ENCODE data around the gene CD83.

Gene CD83

GRCh38 chr6:14177413-14178082 lies 60.0 kb downstream of the CD83 start:
- no peak overlapping the region for H4K8ac ChIP-seq (ENCODE audit: low read depth, low read length)
- DNase-seq, result no peak
- H2BK5ac ChIP-seq (ENCODE audit: low read depth, low read length, poor library complexity), result no peak overlapping the region
- H3K4ac ChIP-seq (ENCODE audit: low read depth, low read length), result no peak overlapping the region
- no peak overlapping the region for H3K4me3 ChIP-seq (ENCODE audit: low read depth, low read length)
- H4K91ac ChIP-seq (ENCODE audit: low read depth, low read length), result no peak overlapping the region
- no peaks in the 10 kb centered on the region for H3K79me2 ChIP-seq (ENCODE audit: control insufficient read depth, insufficient read depth, low read length, poor library complexity)
- no peak overlapping the region for H2AK5ac ChIP-seq (ENCODE audit: low read length)
- no peak overlapping the region for H2AFZ ChIP-seq (ENCODE audit: insufficient read depth, low read length, poor library complexity)
- H3K9me3 ChIP-seq (ENCODE audit: insufficient read depth, low read depth, low read length), result no peaks in the 10 kb centered on the region
- no peak overlapping the region for H2BK12ac ChIP-seq (ENCODE audit: low read length)
- no peak overlapping the region for H3K23ac ChIP-seq (ENCODE audit: low read length)
- H3K27ac ChIP-seq (ENCODE audit: low read depth, low read length), result no peak overlapping the region
- no peak overlapping the region for H3K9ac ChIP-seq (ENCODE audit: low read length)
- H2BK120ac ChIP-seq (ENCODE audit: insufficient read depth, low read length, poor library complexity), result no peak overlapping the region
- H3K4me2 ChIP-seq (ENCODE audit: low read length), result no peak overlapping the region
- H3K18ac ChIP-seq (ENCODE audit: low read length), result no peak overlapping the region
- no peak overlapping the region for H4K12ac ChIP-seq (ENCODE audit: low read depth, low read length)
- H3K4me1 ChIP-seq (ENCODE audit: control insufficient read depth in 1 of 2, insufficient read depth in 2 of 2, low read length in 2 of 2), result no peaks in the 10 kb centered on the region
- no peaks in the 10 kb centered on the region for H3K79me1 ChIP-seq (ENCODE audit: low read length)
- H3K27me3 ChIP-seq (ENCODE audit: insufficient read depth, low read length), result no peaks in the 10 kb centered on the region
- H3K36me3 ChIP-seq (ENCODE audit: control insufficient read depth in 1 of 2, insufficient read depth in 2 of 2, low read length in 2 of 2), result no peaks in the 10 kb centered on the region
- WGBS (ENCODE audit: extremely low coverage, insufficient coverage, insufficient read length), result no CpG with 5 or more reads among the region's 6 CpGs
- H3K14ac ChIP-seq (ENCODE audit: low read length), result no peak overlapping the region

DNA sequence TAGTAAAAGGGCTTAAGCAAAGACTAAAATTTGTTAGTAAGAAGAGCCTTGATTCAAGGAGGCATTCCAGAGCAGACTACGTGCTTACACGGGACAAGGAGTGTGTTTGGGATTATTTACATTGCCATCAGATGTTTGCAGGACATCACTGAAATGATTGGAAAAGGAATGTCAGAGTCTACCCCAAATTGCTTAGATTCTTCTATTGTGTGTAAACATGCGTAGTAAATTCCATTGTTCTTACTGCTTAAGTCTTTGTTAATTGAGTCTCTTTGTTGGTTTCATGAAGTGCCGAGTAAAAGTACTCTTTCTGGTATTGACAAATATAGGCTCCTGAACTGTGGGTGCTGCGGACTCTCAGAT lies 60.5 kb downstream of the CD83 start:
- Histone ChIP-seq H4K12ac (ENCODE audit: low read depth, low read length) (no peak overlapping the region), H3K79me1 (ENCODE audit: low read length) (no peaks in the 10 kb centered on the region), H3K9ac (ENCODE audit: low read length) (no peak overlapping the region), H3K4ac (ENCODE audit: low read depth, low read length) (no peak overlapping the region), H3K36me3 (ENCODE audit: control insufficient read depth in 1 of 2, insufficient read depth in 2 of 2, low read length in 2 of 2) (no peaks in the 10 kb centered on the region), H2AFZ (ENCODE audit: insufficient read depth, low read length, poor library complexity) (no peak overlapping the region), H3K4me1 (ENCODE audit: control insufficient read depth in 1 of 2, insufficient read depth in 2 of 2, low read length in 2 of 2) (no peaks in the 10 kb centered on the region), H3K4me2 (ENCODE audit: low read length) (no peak overlapping the region), H2BK5ac (ENCODE audit: low read depth, low read length, poor library complexity) (no peak overlapping the region), H2AK5ac (ENCODE audit: low read length) (no peak overlapping the region), H3K27me3 (ENCODE audit: insufficient read depth, low read length) (no peaks in the 10 kb centered on the region), H3K27ac (ENCODE audit: low read depth, low read length) (no peak overlapping the region), H3K14ac (ENCODE audit: low read length) (no peak overlapping the region), H3K4me3 (ENCODE audit: low read depth, low read length) (no peak overlapping the region), H3K9me3 (ENCODE audit: insufficient read depth, low read depth, low read length) (no peaks in the 10 kb centered on the region), H3K18ac (ENCODE audit: low read length) (no peak overlapping the region), H4K91ac (ENCODE audit: low read depth, low read length) (no peak overlapping the region), H2BK12ac (ENCODE audit: low read length) (no peak overlapping the region), H3K79me2 (ENCODE audit: control insufficient read depth, insufficient read depth, low read length, poor library complexity) (no peaks in the 10 kb centered on the region), H2BK120ac (ENCODE audit: insufficient read depth, low read length, poor library complexity) (no peak overlapping the region), H3K23ac (ENCODE audit: low read length) (no peak overlapping the region), H4K8ac (ENCODE audit: low read depth, low read length) (no peak overlapping the region)
- peak in 1 of 2 donors; percentile 56 for DNase-seq
- no CpG with 5 or more reads among the region's 5 CpGs for WGBS (ENCODE audit: extremely low coverage, insufficient coverage, insufficient read length)

DNA sequence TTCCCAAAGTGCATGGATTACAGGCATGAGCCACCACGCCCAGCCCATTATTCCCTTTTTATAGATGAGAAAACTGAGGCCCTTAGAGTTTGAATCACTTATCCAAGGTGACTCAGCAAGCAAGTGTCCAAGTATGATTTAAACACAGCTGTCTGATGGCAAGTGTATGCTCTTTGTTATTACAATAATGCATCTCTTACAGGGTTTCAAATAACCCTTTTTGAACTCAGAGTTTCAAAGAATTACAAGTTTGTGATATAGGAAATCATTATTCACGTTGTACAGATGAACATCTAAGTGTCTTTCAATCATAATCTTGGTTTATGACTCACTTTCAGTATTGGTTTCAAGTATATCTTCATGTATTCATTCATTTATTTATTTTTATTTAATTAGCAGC lies 63.0 kb downstream of the CD83 start:
- Histone ChIP-seq H3K27me3 (ENCODE audit: insufficient read depth, low read length) (no peaks in the 10 kb centered on the region), H3K4me1 (ENCODE audit: control insufficient read depth in 1 of 2, insufficient read depth in 2 of 2, low read length in 2 of 2) (no peaks in the 10 kb centered on the region), H3K27ac (ENCODE audit: low read depth, low read length) (no peak overlapping the region), H3K9ac (ENCODE audit: low read length) (no peak overlapping the region), H3K4me2 (ENCODE audit: low read length) (no peak overlapping the region), H2BK12ac (ENCODE audit: low read length) (no peak overlapping the region), H4K12ac (ENCODE audit: low read depth, low read length) (no peak overlapping the region), H2AFZ (ENCODE audit: insufficient read depth, low read length, poor library complexity) (no peak overlapping the region), H2AK5ac (ENCODE audit: low read length) (no peak overlapping the region), H3K4ac (ENCODE audit: low read depth, low read length) (no peak overlapping the region), H3K79me2 (ENCODE audit: control insufficient read depth, insufficient read depth, low read length, poor library complexity) (no peaks in the 10 kb centered on the region), H3K36me3 (ENCODE audit: control insufficient read depth in 1 of 2, insufficient read depth in 2 of 2, low read length in 2 of 2) (no peaks in the 10 kb centered on the region), H2BK120ac (ENCODE audit: insufficient read depth, low read length, poor library complexity) (no peak overlapping the region), H3K4me3 (ENCODE audit: low read depth, low read length) (no peak overlapping the region), H4K8ac (ENCODE audit: low read depth, low read length) (no peak overlapping the region), H2BK5ac (ENCODE audit: low read depth, low read length, poor library complexity) (no peak overlapping the region), H3K18ac (ENCODE audit: low read length) (no peak overlapping the region), H4K91ac (ENCODE audit: low read depth, low read length) (no peak overlapping the region), H3K9me3 (ENCODE audit: insufficient read depth, low read depth, low read length) (peaks cover 2% of the 10 kb centered on the region), H3K14ac (ENCODE audit: low read length) (no peak overlapping the region), H3K23ac (ENCODE audit: low read length) (no peak overlapping the region), H3K79me1 (ENCODE audit: low read length) (no peaks in the 10 kb centered on the region)
- WGBS (ENCODE audit: extremely low coverage, insufficient coverage, insufficient read length), result no CpG with 5 or more reads among the region's 2 CpGs
- DNase-seq, result no peak

GRCh38 chr6:14182916-14183315 lies 65.3 kb downstream of the CD83 start:
- Histone ChIP-seq H2BK5ac (ENCODE audit: low read depth, low read length, poor library complexity) (no peak overlapping the region), H3K4me1 (ENCODE audit: control insufficient read depth in 1 of 2, insufficient read depth in 2 of 2, low read length in 2 of 2) (no peaks in the 10 kb centered on the region), H2BK120ac (ENCODE audit: insufficient read depth, low read length, poor library complexity) (no peak overlapping the region), H4K12ac (ENCODE audit: low read depth, low read length) (no peak overlapping the region), H3K4me3 (ENCODE audit: low read depth, low read length) (no peak overlapping the region), H3K27me3 (ENCODE audit: insufficient read depth, low read length) (no peaks in the 10 kb centered on the region), H4K8ac (ENCODE audit: low read depth, low read length) (no peak overlapping the region), H3K79me2 (ENCODE audit: control insufficient read depth, insufficient read depth, low read length, poor library complexity) (no peaks in the 10 kb centered on the region), H3K4ac (ENCODE audit: low read depth, low read length) (no peak overlapping the region), H3K23ac (ENCODE audit: low read length) (no peak overlapping the region), H3K14ac (ENCODE audit: low read length) (no peak overlapping the region), H3K4me2 (ENCODE audit: low read length) (no peak overlapping the region), H2BK12ac (ENCODE audit: low read length) (no peak overlapping the region), H3K27ac (ENCODE audit: low read depth, low read length) (no peak overlapping the region), H3K36me3 (ENCODE audit: control insufficient read depth in 1 of 2, insufficient read depth in 2 of 2, low read length in 2 of 2) (no peaks in the 10 kb centered on the region), H4K91ac (ENCODE audit: low read depth, low read length) (no peak overlapping the region), H3K79me1 (ENCODE audit: low read length) (no peaks in the 10 kb centered on the region), H3K9me3 (ENCODE audit: insufficient read depth, low read depth, low read length) (peaks cover 2% of the 10 kb centered on the region), H3K18ac (ENCODE audit: low read length) (no peak overlapping the region), H3K9ac (ENCODE audit: low read length) (no peak overlapping the region), H2AK5ac (ENCODE audit: low read length) (no peak overlapping the region), H2AFZ (ENCODE audit: insufficient read depth, low read length, poor library complexity) (no peak overlapping the region)
- no CpG with 5 or more reads among the region's 1 CpG for WGBS (ENCODE audit: extremely low coverage, insufficient coverage, insufficient read length)
- no peak for DNase-seq

Data from trophoblast cell (in vitro differentiated cells and primary cell).